HTERT RPE-1 (cell line): ENCODE data around the gene UMPS.
"Not testable (repeated sequence)": the region's sequence is repeated elsewhere in the genome, so short reads cannot be mapped to it uniquely, and the experiment has no call there.

Experiments used
- in situ Hi-C: fragments of 300-500 bp; cut with MboI; formaldehyde crosslinking; loops from 4 replicates; pipeline ENCODE4 v1.14.3; 2020; ENCODE audit warnings: low sequenced_read_pairs

Gene UMPS

DNA sequence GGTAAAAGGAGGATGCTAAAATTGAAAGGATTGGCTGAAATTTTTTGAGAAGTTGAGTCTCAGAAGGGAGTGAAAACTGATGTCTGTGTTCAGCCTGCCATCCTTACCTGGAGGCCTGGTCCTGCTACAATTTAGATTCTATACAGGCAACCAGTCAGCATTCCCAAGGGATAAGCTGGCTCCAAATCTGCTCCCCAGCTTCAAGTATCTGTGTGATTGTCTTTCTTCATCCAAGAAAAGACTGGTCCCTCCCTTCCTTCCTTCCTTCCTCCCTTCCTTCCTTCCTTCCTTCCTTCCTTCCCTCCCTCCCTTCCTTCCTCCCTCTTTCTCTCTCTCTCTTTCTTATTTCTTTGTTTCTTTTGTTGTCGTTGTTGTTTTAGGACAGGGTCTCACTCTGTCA lies 24.7 kb upstream of the UMPS start:
- in situ Hi-C loops: no loop called here

DNA sequence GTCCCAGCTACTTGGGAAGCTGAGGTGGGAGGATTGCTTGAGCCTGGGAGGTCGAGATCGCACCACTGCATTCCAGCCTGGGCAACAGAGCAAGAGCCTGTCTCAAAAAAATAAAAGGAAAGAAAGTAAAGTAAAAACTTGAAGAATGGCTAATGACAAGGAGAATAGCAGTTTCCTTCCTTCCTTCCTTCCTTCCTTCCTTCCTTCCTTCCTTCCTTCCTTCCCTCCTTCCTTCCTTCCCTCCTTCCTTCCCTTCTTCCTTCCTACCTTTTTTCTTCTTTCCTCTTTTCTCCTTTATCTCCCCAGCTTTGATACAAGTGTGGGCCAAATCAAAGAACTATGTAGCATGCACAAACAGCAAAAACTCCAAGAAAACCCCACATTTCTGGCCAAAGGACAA lies 23.0 kb upstream of the UMPS start:
- in situ Hi-C loops: not testable (repeated sequence)

DNA sequence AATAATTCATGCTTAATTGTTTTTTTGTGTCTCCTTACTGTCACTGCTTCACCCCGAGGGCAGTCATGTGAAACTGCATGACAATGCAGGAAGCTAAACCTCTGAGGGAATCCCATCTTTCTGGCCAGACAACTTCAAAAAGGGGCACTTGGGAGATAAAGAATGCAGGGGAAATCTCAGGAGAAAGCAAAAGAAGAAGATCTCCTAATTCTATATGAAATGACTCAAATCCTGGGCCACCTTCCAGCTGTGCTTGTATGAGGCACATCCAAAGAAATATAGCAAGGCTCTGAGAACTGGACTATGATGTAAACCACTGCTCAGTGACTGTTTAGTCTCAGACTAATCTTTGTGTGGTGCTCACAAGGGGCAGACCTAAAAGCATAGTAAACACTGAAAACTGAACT lies 22.6 kb upstream of the UMPS start:
- in situ Hi-C loops: no loop called here

DNA sequence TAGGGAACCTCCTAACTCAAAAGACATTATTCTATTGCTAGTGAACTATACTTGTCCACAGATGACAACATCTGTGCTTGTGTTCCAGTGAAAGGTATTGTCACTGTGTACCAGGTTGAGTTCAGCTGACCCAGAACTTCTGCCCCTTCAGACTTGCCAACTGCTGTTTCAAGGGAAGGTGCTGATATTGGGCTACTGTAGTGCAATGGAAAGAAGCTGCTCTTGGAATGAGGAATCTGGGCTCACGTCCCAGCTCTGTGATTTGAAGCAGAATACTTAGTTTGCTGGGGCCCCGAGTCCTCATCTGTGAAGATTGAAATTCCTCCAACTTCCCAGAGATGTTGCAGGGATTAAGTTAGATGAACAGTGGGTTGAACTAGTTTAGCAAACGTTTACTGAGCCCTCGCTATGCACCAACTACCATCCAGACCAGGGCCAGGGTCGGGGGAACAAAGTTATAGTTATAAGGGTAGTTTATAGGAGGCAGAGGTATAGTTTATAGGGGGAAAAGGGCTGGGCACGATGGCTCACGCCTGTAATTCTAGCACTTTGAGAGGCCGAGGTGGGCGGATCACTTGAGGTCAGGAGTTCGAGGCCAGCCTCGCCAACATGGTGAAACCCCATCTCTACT lies 15.9 kb upstream of the UMPS start:
- in situ Hi-C loops: no loop called here

- in situ Hi-C loops: no loop called here
Measured at GRCh38 chr3:124722589-124722988, 7.7 kb upstream of the UMPS start.

GRCh38 chr3:124730941-124731297 lies 667 bp downstream of the UMPS start:
- in situ Hi-C loops: no loop called here

DNA sequence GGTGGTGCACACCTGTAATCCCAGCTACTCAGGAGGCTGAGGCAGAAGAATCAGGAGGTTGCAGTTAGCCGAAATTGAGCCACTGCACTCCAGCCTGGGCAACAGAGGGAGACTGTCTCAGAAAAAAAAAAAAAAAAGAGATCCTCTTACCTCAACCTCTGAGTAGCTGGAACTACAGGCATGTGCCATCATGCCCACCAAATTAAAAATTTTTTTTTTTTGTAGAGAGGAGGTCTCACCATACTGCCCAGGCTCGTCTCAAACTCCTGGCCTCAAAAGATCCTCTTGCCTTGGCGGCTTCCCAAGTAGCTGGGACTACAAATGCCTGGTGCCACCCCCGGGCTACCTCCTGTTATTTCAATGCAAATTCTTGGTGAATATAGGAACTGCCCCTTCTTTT lies 1.5 kb downstream of the UMPS start:
- in situ Hi-C loops: no loop called here

GRCh38 chr3:124741027-124741426 lies 10.8 kb downstream of the UMPS start:
- in situ Hi-C loops: no loop called here

GRCh38 chr3:124745756-124746155 lies 15.5 kb downstream of the UMPS start:
- in situ Hi-C loops: no loop called here

GRCh38 chr3:124747111-124747981 lies 17.1 kb downstream of the UMPS start:
- in situ Hi-C loops: no loop called here

DNA sequence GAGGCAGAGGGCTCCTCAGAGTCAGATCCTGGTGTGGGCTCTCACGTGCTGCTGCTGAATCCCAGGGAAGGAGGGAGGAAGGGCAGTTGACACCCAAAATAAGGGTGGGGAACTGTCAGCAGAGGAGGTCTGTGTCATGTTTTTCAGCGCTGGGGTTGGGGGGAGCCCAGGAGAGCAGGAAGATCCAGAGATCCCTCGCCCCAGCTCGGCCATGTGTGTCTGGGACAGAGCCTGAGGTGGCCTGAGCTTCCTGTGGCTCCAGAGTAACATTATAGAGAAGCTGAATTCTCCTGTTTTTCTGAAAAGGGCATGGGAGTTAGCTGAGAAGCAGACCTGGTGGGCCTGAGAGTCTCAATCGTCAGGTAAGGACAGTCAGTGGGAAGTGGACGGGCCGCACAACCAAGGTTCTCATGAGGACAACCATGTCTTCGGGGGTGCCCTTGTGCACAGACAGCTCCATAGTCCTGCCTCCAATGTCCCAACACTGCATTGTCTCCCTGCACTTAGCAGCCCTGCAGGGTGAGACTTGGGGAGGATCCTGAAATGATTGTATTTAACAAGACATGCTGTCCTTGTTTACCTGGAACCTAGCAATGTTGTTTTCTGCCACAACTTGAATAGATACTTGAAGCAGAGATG lies 18.4 kb downstream of the UMPS start:
- in situ Hi-C loops: no loop called here

GRCh38 chr3:124749877-124750276 lies 19.6 kb downstream of the UMPS start:
- in situ Hi-C loops: not testable (repeated sequence)

DNA sequence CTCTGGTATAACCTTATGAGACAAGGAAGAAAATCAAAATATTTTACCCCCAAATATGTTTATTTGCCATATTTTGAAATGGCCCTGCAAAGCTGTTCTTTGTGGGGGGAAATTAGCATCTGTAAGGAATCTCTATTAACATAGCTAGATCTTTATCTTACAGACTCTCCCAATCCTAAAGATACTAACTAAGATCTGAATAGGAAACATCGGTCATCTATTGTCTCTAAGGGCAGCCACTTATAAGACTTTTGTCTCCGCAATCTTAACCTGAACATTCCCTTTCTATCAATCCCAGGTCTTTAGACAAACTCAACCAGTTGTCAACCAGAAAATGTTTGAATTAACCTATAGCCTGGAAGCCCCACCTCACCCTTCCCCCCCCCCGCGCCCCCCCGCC lies 21.2 kb downstream of the UMPS start:
- in situ Hi-C loops: no loop called here

DNA sequence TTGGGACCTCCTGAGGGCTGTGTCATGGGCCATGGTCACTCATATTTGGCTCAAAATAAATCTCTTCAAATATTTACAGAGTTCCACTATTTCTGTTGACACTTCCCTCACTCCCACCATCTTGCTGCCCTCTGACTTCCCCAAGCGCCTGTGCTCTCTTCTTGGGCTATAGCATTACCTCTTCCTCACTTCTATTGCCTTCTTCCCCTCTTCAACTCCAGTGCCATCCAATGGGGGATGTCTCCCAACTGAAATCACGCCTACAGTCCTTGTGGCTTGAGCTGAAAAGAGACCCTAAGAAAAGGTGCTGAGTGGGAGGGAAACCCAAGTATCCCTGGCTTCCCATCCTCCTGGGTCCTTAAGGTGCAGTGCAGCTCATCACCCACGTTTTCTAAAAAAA lies 21.8 kb downstream of the UMPS start:
- in situ Hi-C loops: no loop called here

GRCh38 chr3:124757926-124758325 lies 27.7 kb downstream of the UMPS start:
- in situ Hi-C loops: not testable (repeated sequence)

DNA sequence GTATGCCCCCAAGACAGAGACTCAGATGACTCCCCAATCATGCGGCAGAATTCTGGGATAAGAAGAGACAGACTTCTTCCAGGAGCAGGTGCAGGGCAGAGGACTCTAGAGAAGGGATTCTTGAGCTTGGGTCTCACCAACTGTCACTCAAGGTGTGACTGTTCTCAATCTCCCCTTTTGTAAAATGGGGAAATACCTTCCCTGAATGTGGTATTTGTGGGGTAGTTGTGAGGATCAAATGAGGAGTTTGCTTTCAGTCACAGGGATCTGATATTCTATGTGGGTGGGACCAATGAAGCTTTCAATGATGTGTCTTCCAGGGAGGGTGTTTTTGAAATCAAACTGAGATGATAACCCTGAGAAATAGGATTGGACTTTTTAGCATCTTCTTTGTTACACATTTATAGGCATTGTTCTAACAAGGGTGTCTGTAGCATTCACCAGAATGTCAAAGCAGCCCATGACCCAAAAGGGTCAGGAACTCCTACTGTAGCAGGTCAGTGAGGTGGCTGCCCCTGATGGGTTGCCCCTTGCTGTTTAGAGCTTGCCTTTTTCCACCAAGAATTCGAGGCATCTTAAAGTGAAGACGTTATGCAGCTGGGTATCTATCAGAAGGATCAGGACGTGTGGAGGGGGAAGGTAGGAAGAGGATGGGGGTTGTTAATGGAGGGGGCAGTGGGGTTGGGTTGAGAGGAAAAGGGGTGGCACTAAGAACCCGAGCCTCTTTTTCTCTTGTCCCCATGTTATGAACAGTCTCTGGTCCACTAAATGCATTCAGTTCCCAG lies 28.8 kb downstream of the UMPS start:
- in situ Hi-C loops: no loop called here

- in situ Hi-C loops: no loop called here
Measured at GRCh38 chr3:124759666-124760401, 29.6 kb downstream of the UMPS start.

- in situ Hi-C loops: no loop called here
Measured at GRCh38 chr3:124760601-124761000, 30.3 kb downstream of the UMPS start.

GRCh38 chr3:124761250-124761796 lies 31.1 kb downstream of the UMPS start:
- in situ Hi-C loops: no loop called here

DNA sequence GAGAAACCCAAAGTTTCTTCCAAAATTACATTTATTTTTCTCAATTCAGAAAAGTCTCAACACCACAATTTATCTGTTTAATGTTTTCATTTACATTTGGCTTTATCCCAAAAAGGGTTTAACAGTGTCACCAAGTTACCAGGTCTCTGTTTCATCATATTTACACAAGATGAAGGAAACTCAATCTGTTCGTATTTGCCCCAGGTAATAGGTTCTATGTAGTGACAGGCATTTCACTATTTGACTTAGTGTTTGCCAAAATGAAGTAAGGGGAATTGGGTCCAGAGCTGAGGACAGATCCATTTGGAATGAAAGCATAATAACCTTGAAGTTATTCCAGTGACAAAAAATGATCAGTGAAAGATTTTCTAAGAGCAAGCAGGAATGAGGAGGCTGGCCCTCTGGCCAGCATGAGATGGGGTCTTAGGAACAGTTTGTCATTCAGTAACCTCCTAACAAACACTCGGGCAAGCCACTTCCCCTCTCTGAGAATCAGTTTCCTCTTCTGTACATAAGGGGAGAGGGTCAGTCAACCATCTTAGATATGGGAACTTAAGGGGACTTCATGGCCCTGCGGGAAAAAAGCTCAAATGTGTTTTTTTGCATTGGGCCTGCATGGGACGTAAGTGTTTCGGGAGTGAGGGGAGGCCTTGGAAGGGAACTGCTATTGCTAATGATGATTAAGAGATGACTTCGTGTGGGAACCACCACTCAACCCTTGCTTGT lies 31.8 kb downstream of the UMPS start:
- in situ Hi-C loops: no loop called here
